HG02943 (cell line): ENCODE measurements around the gene LRP1B.

Experiments used
- ATAC-seq: cut with Tn5 transposase; IDR thresholded peaks from one replicate; pipeline ENCODE4 v1.9.1; 2021; ENCODE audit warnings: mild to moderate bottlenecking, low read depth, moderate library complexity; ENCODE audit not compliant: unreplicated experiment

Gene LRP1B

DNA sequence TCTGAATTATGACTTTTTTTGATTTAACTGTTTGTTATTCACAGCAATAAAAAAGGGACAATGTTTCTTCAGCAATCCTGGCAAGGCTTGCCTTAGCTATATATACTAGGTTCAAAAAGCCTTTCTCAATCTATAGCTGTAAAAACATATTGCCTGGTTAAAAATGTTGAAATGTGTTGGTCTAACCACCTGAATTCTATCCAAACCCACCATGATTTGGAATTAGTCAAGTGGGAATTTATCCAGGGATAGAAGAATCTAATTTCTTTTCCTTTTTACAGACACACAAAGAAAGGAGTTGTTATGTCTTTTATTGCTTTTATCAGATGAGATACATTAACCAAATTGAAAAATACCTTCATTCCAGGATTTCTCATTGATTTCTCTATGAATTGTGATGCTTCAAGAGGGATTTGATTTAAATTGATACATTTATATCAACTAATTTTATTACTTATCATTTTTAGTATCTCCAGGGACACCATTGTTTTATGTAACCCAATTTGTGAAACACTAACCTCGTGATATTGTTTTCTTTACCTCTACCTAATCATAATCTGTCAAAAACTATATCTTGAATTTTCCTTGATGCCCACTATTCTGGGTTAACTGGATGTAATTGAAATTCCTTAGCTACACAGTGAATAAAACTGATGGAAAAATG lies 88.1 kb downstream of the LRP1B start:
- ATAC-seq: no peak

- ATAC-seq: no peak
These were observed 88.8 kb downstream of the LRP1B start for GRCh38 chr2:142041996-142042395.

DNA sequence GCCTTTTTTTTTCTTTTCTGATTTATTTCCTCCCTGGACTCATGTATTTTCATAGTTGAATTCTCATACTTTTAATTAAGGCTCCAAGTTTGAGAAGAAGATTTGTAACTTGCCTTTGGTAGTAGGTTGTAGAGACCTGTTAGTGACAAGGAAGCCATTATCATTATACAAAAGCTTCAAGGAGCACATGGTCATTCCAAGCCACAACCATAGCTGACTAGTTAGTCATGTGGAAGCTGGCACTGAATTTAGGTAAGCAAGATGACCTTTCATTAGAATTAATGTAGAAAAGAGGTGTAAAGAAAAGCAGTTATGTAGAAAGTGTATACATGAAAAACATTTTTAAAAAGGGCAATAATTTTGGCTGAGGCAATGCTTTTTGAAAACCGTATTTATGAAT lies 89.7 kb downstream of the LRP1B start:
- no peak for ATAC-seq

- ATAC-seq: no peak
These were observed 90.3 kb downstream of the LRP1B start for GRCh38 chr2:142040556-142040955.

GRCh38 chr2:142038826-142039225 lies 92.0 kb downstream of the LRP1B start:
- ATAC-seq: no peak

DNA sequence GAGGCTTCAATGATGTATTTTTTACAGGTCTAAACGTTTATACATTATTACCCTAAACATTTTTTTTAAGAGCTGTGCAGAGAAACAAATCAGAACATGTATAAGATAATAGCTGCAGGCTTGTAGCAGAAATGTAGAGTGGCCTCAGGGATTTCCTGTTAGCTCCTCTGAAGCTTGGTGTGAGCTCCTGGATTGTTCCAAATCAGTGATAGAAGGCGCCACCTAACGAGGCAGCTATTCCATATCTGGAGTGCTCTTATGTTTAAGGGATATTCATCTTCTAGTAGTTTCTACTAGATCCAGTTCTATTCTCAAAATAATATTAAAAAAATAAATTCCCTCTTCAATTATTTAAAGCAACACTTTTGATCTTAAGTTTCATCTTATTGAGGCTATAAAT lies 93.1 kb downstream of the LRP1B start:
- no peak for ATAC-seq

GRCh38 chr2:142037066-142037465 lies 93.8 kb downstream of the LRP1B start:
- no peak for ATAC-seq

GRCh38 chr2:142033393-142033792 lies 97.4 kb downstream of the LRP1B start:
- no peak for ATAC-seq

DNA sequence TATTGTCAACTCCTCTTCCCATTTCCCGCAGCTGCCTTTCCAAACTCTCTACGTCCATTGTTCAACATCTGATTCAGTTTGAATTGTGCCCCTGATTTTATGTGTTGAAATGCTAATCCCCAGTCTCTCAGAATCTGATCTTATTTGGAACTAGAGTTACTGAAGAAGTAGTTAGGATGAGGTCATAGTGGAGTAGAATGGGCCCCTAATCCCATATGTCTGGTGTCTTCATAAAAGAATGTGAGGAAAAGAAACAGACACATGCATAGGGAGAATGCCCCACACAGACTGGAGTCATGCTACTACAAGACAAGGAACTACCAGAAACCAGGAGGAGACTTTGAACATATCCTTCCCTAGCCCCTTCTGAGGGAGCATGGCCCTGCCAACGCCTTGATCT lies 99.2 kb downstream of the LRP1B start:
- ATAC-seq: no peak

DNA sequence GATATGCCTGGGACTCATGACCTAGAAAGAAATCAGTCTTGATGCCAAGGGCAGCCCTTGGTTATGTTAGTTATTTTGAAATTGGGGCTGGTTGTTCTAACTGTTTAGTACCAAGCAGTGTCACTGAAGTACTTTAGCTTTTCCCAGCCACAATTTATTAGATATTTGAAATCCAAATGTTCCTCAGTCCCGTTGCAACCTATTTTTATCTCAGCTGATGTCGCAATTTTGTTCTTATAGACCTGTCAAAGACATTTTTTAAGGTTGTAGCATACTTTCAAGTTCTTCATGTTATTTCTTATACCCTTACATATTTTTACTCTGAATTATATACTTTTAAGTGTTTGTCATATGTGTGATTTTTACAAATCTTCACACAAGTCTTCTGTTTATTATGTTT lies 100.1 kb downstream of the LRP1B start:
- no peak for ATAC-seq

GRCh38 chr2:142029974-142030373 lies 100.8 kb downstream of the LRP1B start:
- ATAC-seq: no peak

DNA sequence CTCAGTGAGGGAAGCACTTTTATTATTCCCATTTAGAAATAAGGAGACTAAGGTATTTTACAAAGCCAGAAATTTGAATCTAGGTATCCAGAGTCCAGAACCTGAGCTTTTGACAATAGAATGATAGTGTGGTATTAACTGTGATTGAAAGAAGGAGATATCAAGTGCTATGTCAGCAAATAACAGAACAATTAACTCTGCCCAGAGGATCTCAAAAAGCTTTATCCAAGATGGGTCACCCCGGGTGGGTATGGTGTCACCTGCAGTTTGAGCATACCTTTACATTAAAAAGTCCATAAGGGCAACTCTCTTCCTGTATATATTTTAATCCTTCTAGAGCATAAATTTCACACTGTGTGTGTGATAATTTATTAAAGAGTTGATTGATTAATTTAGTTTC lies 105.4 kb downstream of the LRP1B start:
- no peak for ATAC-seq

GRCh38 chr2:142020368-142020767 lies 110.4 kb downstream of the LRP1B start:
- no peak for ATAC-seq

GRCh38 chr2:142014536-142014935 lies 116.3 kb downstream of the LRP1B start:
- no peak for ATAC-seq

GRCh38 chr2:142012797-142013196 lies 118.0 kb downstream of the LRP1B start:
- no peak for ATAC-seq

DNA sequence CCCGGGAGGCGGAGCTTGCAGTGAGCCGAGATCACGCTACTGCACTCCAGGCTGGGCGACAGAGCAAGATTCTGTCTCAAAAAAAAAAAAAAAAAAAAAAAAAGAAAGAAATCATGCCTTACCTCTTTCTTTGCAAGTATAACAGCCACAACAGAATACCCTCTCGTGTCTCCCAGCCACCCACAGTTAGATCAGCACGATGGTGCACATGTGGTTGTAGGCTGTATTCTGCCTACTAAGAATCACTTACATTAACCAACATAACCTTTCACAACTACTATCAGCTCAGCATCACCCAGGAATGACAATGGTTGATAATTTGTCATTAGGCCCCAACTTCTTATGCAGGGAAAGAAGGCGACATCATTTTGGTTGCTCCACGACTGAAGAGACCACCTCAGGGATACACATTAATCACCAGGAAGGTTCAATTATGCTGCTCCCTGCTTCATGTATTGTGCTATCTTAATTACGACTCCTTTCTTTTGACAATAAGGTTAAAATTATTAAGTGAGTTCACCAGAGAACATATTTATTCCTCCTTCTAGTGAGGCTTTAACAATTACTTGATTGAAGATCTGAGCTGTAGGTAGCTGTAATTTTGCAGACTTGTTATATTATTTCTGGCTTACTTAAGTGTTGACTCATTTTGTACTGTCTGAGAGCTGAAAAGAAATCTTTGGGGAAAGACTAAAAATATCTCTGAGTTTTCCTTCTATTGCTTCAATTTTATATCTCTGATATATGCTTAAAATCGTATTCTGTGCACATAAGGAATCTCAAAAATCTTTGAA lies 120.1 kb downstream of the LRP1B start:
- no peak for ATAC-seq

GRCh38 chr2:142008135-142008744 lies 122.6 kb downstream of the LRP1B start:
- ATAC-seq: no peak

- ATAC-seq: no peak
These were observed 136.8 kb downstream of the LRP1B start for GRCh38 chr2:141994066-141994465.

DNA sequence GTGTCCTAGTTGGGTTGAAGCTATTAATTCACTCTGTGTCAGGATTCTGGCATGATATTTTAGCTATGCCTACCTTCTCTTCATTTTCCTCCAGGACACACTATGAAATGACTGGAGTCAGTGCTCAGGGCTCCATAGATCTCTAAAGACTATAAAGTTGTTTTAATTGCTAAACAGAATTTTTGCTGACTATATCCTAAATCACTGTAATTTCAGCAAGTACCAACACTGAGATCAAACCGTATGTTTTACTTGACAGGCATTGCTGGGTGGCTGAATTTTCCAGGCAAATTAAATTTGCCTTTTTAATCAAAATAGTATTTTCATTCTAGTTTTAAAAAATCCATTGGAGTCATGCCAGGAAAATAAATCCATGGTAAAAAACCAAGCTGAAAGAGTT lies 138.1 kb downstream of the LRP1B start:
- no peak for ATAC-seq

GRCh38 chr2:141968433-141968832 lies 162.4 kb downstream of the LRP1B start:
- no peak for ATAC-seq

DNA sequence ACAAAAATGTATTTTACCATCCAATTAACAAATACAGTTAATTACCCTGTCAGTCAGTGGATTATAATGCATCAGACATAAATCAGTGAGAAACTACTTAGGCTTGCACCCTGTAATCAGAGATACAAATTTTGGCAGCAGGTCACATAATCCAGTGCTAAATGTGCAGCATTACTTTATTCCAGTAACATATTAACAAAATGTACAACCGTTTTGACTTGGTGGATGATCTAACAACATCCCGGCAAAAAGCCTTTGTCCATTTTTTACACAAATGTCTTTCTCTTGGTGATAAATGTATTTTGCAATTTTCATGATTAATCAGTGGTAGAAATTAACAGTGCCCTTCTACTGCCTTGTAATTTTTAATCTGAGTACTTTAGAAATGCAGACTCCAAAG lies 162.8 kb downstream of the LRP1B start:
- no peak for ATAC-seq

DNA sequence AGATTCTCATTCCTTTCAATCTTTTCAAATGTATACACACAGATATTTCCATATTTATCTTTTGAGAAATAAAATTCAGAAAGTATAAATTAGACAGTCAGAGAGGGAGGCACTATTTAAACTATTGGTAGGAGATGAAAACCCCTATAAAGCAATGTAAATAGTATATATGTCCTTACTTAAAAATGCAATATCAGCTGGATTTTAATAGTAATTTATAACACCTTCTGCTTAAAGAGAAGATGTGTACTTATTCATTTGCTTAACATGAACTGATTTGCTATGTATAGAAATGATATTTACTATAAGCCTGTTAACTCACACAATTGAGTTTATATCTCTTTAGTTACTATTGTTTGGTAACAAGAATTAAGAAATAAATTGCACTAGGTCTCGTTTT lies 163.3 kb downstream of the LRP1B start:
- ATAC-seq: no peak
